ENCODE measurements around the gene MYL6. TPM values are rescaled to one million over a fixed set of nuclear protein-coding genes. Genes with fewer than 3 reads are reported as not detected.

The MYL6 gene
- total RNA-seq, 4 donors from 2014 or later: 1,103 to 4,858 (median 2,577) TPM

DNA sequence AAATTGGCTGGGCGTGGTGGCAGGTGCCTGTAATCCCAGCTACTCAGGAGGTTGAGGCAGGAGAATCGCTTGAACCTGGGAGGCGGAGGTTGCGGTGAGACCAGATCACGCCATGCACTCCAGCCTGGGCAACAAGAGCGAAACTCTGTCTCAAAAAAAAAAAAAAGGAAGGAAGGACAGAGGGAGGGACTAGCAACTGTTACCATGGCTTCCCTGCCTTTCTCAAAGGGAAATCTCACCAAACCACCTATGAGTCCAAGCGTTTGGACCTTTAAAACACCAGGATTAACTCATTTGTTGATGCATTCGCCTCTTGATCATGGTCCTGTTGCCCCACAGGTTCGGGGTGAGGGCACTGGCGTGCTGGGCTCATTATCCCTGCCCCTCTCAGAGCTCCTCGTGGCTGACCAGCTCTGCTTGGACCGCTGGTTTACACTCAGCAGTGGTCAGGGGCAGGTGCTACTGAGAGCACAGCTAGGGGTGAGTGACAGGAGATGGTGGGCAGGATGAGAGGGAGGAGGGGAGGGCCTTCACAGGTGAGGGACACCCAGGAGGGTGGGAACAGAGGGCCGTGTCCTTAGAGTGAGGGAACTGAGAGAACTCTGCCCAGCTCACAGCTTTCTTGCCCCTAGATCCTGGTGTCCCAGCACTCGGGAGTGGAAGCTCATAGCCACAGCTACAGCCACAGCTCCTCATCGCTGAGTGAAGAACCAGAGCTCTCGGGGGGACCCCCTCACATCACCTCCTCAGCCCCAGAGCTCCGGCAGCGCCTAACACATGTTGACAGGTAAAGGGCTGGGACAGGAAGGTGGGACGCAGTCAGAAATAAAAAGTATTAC, 16.0 kb upstream of the MYL6 start:
- no peaks in the 10 kb centered on the region for H3K36me3 ChIP-seq

DNA sequence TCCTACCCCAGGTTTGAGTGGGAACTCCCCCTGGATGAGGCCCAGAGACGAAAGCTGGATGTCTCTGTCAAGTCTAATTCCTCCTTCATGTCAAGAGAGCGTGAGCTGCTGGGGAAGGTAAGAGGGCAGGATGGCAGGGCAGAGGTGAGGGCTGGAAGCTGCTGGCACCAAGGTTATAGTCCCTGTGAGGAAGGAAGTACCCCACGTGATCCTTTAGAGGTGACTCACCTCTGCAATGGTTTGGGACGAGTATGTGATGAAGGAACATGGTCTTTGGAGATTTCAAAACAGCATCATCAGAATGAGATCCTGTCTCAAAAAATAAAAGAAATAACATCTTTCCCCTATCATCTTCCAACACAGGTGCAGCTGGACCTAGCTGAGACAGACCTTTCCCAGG, 14.9 kb upstream of the MYL6 start:
- intact Hi-C loops (cut with DNase I; ENCODE audit: low total_unique reads): no loop called here
- H3K36me3 ChIP-seq: no peaks in the 10 kb centered on the region
- peak overlapping the region; percentile 65 to 81 for H3K27ac ChIP-seq
- TF ChIP-seq, protein P1, sequence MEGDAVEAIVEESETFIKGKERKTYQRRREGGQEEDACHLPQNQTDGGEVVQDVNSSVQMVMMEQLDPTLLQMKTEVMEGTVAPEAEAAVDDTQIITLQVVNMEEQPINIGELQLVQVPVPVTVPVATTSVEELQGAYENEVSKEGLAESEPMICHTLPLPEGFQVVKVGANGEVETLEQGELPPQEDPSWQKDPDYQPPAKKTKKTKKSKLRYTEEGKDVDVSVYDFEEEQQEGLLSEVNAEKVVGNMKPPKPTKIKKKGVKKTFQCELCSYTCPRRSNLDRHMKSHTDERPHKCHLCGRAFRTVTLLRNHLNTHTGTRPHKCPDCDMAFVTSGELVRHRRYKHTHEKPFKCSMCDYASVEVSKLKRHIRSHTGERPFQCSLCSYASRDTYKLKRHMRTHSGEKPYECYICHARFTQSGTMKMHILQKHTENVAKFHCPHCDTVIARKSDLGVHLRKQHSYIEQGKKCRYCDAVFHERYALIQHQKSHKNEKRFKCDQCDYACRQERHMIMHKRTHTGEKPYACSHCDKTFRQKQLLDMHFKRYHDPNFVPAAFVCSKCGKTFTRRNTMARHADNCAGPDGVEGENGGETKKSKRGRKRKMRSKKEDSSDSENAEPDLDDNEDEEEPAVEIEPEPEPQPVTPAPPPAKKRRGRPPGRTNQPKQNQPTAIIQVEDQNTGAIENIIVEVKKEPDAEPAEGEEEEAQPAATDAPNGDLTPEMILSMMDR (IDR thresholded peaks at IDR 0.05): no peak
- no peak for TF ChIP-seq POLR2A (IDR thresholded peaks at IDR 0.05)
- no peaks in the 10 kb centered on the region for H3K4me1 ChIP-seq
- no peaks in the 10 kb centered on the region for H3K9me3 ChIP-seq
- no peak for DNase-seq
- H3K4me3 ChIP-seq: no peak overlapping the region
- no peaks in the 10 kb centered on the region for H3K27me3 ChIP-seq

More for the DNA sequence above, 16.0 kb upstream of the MYL6 start:
- H3K27me3 ChIP-seq: no peaks in the 10 kb centered on the region
- no peaks in the 10 kb centered on the region for H3K4me1 ChIP-seq
- no peak for TF ChIP-seq POLR2A (IDR thresholded peaks at IDR 0.05)
- TF ChIP-seq, protein P1 (IDR thresholded peaks at IDR 0.05): no peak
- no peak for DNase-seq
- no peak overlapping the region for H3K27ac ChIP-seq
- no peak overlapping the region for H3K4me3 ChIP-seq
- H3K9me3 ChIP-seq: no peaks in the 10 kb centered on the region
- intact Hi-C loops (cut with DNase I; ENCODE audit: low total_unique reads): no loop called here

DNA sequence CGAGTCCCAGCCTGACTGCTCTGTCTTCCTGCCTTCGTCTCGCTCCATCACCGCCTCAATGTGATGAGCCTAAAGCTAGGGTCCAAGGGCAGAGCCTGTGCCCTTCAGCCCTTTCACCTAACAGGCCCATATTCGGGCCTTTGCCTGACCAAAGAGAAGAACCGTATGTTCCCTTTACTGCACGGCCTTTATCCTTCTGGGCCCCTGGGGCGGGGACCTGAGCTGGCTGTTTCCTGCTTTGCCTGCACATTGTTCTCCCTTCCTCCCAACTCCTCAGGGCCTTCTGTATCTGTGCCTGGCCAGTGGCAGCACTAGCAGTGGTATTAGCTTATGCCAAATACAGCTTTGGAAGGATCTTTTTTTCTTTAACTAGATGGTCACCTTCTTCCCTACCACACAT, 14.3 kb upstream of the MYL6 start:
- Histone ChIP-seq H3K36me3 (no peaks in the 10 kb centered on the region), H3K27me3 (no peaks in the 10 kb centered on the region), H3K4me3 (no peak overlapping the region), H3K27ac (peak overlapping the region; percentile 65 to 81), H3K4me1 (no peaks in the 10 kb centered on the region), H3K9me3 (no peaks in the 10 kb centered on the region)
- TF ChIP-seq POLR2A (IDR thresholded peaks at IDR 0.05): no peak
- TF ChIP-seq, protein P1 (IDR thresholded peaks at IDR 0.05): no peak
- intact Hi-C loops (cut with DNase I; ENCODE audit: low total_unique reads): no loop called here
- DNase-seq: no peak

DNA sequence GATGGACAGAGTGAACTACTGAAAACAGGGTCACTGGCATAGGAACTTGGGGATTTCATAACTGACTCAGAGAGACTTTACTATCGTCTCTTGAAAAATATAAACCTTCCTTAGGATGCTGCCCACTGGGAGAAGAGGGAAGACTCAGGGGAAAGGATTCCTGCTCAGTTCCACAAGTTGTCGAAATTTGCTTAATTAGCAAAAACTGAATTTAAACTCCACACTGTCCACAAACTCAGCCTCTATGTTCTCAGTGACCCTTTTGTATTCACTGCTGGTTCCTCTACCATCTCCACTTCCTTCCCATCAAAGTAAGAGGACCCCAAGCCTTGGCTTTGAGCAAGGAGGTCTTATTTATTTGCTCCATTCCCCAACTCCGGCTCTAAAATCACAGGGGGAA, 12.9 kb upstream of the MYL6 start:
- intact Hi-C loops (cut with DNase I; ENCODE audit: low total_unique reads): no loop called here
- no peak for DNase-seq
- H3K27ac ChIP-seq: peak overlapping the region in 1 of 2 donors; percentile 81
- H3K4me3 ChIP-seq: no peak overlapping the region
- H3K9me3 ChIP-seq: no peaks in the 10 kb centered on the region
- H3K36me3 ChIP-seq: no peaks in the 10 kb centered on the region
- TF ChIP-seq POLR2A (IDR thresholded peaks at IDR 0.05): no peak
- TF ChIP-seq, protein P1 (IDR thresholded peaks at IDR 0.05): no peak
- H3K27me3 ChIP-seq: no peaks in the 10 kb centered on the region
- H3K4me1 ChIP-seq: no peaks in the 10 kb centered on the region

Measured in uterus (tissue), 4 donors.